ENCODE results near the gene CHST14.

The CHST14 gene

GRCh38 chr15:40472171-40472727 lies 1.5 kb downstream of the CHST14 start:
- TF ChIP-seq CTCF (IDR thresholded peaks at IDR 0.05), result no peak
- no peak for TF ChIP-seq ZFX (IDR thresholded peaks at IDR 0.05; ENCODE audit: borderline replicate concordance)
- no peak overlapping the region for H3K27ac ChIP-seq

GRCh38 chr15:40474581-40474980 lies 3.8 kb downstream of the CHST14 start:
- H3K27ac ChIP-seq, result no peak overlapping the region
- TF ChIP-seq ZFX (IDR thresholded peaks at IDR 0.05; ENCODE audit: borderline replicate concordance) (no peak), CTCF (IDR thresholded peaks at IDR 0.05) (no peak)

- no peak for TF ChIP-seq ZFX (IDR thresholded peaks at IDR 0.05; ENCODE audit: borderline replicate concordance)
- no peak for TF ChIP-seq CTCF (IDR thresholded peaks at IDR 0.05)
- H3K27ac ChIP-seq, result no peak overlapping the region
Measured at GRCh38 chr15:40477642-40478327, 7.0 kb downstream of the CHST14 start.

- TF ChIP-seq CTCF (IDR thresholded peaks at IDR 0.05) (no peak), ZFX (IDR thresholded peaks at IDR 0.05; ENCODE audit: borderline replicate concordance) (no peak)
- H3K27ac ChIP-seq, result no peak overlapping the region
Measured at GRCh38 chr15:40479024-40479423, 8.2 kb downstream of the CHST14 start.

GRCh38 chr15:40481341-40482074 lies 10.7 kb downstream of the CHST14 start:
- no peak for TF ChIP-seq CTCF (IDR thresholded peaks at IDR 0.05)
- no peak for TF ChIP-seq ZFX (IDR thresholded peaks at IDR 0.05; ENCODE audit: borderline replicate concordance)
- no peak overlapping the region for H3K27ac ChIP-seq

GRCh38 chr15:40483919-40484318 lies 13.1 kb downstream of the CHST14 start:
- no peak for TF ChIP-seq CTCF (IDR thresholded peaks at IDR 0.05)
- no peak for TF ChIP-seq ZFX (IDR thresholded peaks at IDR 0.05; ENCODE audit: borderline replicate concordance)

More at GRCh38 chr15:40483919-40484318, 13.1 kb downstream of the CHST14 start:
- no peak overlapping the region for H3K27ac ChIP-seq

Measured in 22Rv1 (cell line).